IPS-NIHi11 (cell line): Measurements from ENCODE around the gene INO80.
A peak's percentile ranks its signal among the peaks of the same experiment; 100 is the strongest.
"Not testable (repeated sequence)": the region's sequence is repeated elsewhere in the genome, so short reads cannot be mapped to it uniquely, and the experiment has no call there.

ENCODE experiments used
- DNase-seq: peaks from one replicate; pipeline ENCODE4 v3.0.0; 2012; ENCODE audit warnings: mixed read lengths, low spot score

The INO80 gene

GRCh38 chr15:41121951-41122350 lies 5.9 kb upstream of the INO80 start:
- no peak for DNase-seq

GRCh38 chr15:41116962-41117252 lies 827 bp upstream of the INO80 start:
- no peak for DNase-seq

- peak; percentile 78 for DNase-seq
These were observed 396 bp downstream of the INO80 start for GRCh38 chr15:41115652-41116115.

GRCh38 chr15:41115161-41115651 lies 874 bp downstream of the INO80 start:
- peak; percentile 38 for DNase-seq

GRCh38 chr15:41106947-41107346 lies 9.1 kb downstream of the INO80 start:
- no peak for DNase-seq

GRCh38 chr15:41105348-41106334 lies 10.4 kb downstream of the INO80 start:
- DNase-seq, result no peak

- no peak for DNase-seq
These were observed 11.8 kb downstream of the INO80 start for GRCh38 chr15:41104234-41104633.

GRCh38 chr15:41102854-41103253 lies 13.2 kb downstream of the INO80 start:
- DNase-seq, result no peak

- no peak for DNase-seq
These were observed 19.9 kb downstream of the INO80 start for GRCh38 chr15:41096178-41096577.

- DNase-seq, result no peak
These were observed 31.1 kb downstream of the INO80 start for GRCh38 chr15:41085029-41085428.

GRCh38 chr15:41080144-41080543 lies 35.9 kb downstream of the INO80 start:
- no peak for DNase-seq

- DNase-seq, result no peak
These were observed 36.4 kb downstream of the INO80 start for GRCh38 chr15:41079717-41080116.

- not testable (repeated sequence) for DNase-seq
These were observed 37.2 kb downstream of the INO80 start for GRCh38 chr15:41078879-41079278.

GRCh38 chr15:41078125-41078524 lies 38.0 kb downstream of the INO80 start:
- DNase-seq, result no peak

GRCh38 chr15:41073028-41073427 lies 43.1 kb downstream of the INO80 start:
- no peak for DNase-seq

GRCh38 chr15:41072013-41072412 lies 44.1 kb downstream of the INO80 start:
- DNase-seq, result no peak

- DNase-seq, result no peak
These were observed 49.6 kb downstream of the INO80 start for GRCh38 chr15:41066516-41066915.

GRCh38 chr15:41061667-41062066 lies 54.4 kb downstream of the INO80 start:
- no peak for DNase-seq

GRCh38 chr15:41060505-41060904 lies 55.6 kb downstream of the INO80 start:
- no peak for DNase-seq

GRCh38 chr15:41056810-41057209 lies 59.3 kb downstream of the INO80 start:
- no peak for DNase-seq

- DNase-seq, result no peak
These were observed 60.4 kb downstream of the INO80 start for GRCh38 chr15:41055706-41056105.

GRCh38 chr15:41051139-41051538 lies 64.9 kb downstream of the INO80 start:
- no peak for DNase-seq

GRCh38 chr15:41048852-41049251 lies 67.2 kb downstream of the INO80 start:
- DNase-seq, result no peak

GRCh38 chr15:41048397-41048796 lies 67.7 kb downstream of the INO80 start:
- no peak for DNase-seq
